Measurements from ENCODE around the gene VWA3B.

The VWA3B gene

GRCh38 chr2:98165516-98166071 is 78.6 kb downstream of the VWA3B start:
- no peaks in the 10 kb centered on the region for H3K4me1 ChIP-seq (ENCODE audit: control insufficient read depth, insufficient read depth, low read length)
- no peaks in the 10 kb centered on the region for H3K9me3 ChIP-seq (ENCODE audit: control insufficient read depth, low read length)
- H3K27me3 ChIP-seq (ENCODE audit: control insufficient read depth, insufficient read depth, low read length), result no peaks in the 10 kb centered on the region
- no peak overlapping the region for H3K4me3 ChIP-seq (ENCODE audit: low read length)
- no peaks in the 10 kb centered on the region for H3K36me3 ChIP-seq (ENCODE audit: control insufficient read depth, insufficient read depth, low read length)
- H3K9ac ChIP-seq (ENCODE audit: low read length), result no peak overlapping the region

- Histone ChIP-seq H3K36me3 (ENCODE audit: control insufficient read depth, insufficient read depth, low read length) (no peaks in the 10 kb centered on the region), H3K4me1 (ENCODE audit: control insufficient read depth, insufficient read depth, low read length) (no peaks in the 10 kb centered on the region), H3K27me3 (ENCODE audit: control insufficient read depth, insufficient read depth, low read length) (no peaks in the 10 kb centered on the region), H3K9me3 (ENCODE audit: control insufficient read depth, low read length) (no peaks in the 10 kb centered on the region), H3K4me3 (ENCODE audit: low read length) (no peak overlapping the region), H3K9ac (ENCODE audit: low read length) (no peak overlapping the region)
Observed at GRCh38 chr2:98167916-98168315, 80.9 kb downstream of the VWA3B start.

GRCh38 chr2:98170076-98170475 is 83.1 kb downstream of the VWA3B start:
- no peaks in the 10 kb centered on the region for H3K9me3 ChIP-seq (ENCODE audit: control insufficient read depth, low read length)
- no peaks in the 10 kb centered on the region for H3K27me3 ChIP-seq (ENCODE audit: control insufficient read depth, insufficient read depth, low read length)
- H3K4me3 ChIP-seq (ENCODE audit: low read length), result no peak overlapping the region
- H3K9ac ChIP-seq (ENCODE audit: low read length), result no peak overlapping the region
- H3K36me3 ChIP-seq (ENCODE audit: control insufficient read depth, insufficient read depth, low read length), result no peaks in the 10 kb centered on the region
- H3K4me1 ChIP-seq (ENCODE audit: control insufficient read depth, insufficient read depth, low read length), result peaks cover 7% of the 10 kb centered on the region

GRCh38 chr2:98172150-98172765 is 85.3 kb downstream of the VWA3B start:
- H3K4me1 ChIP-seq (ENCODE audit: control insufficient read depth, insufficient read depth, low read length), result peaks cover 7% of the 10 kb centered on the region

GRCh38 chr2:98172951-98173350 is 86.0 kb downstream of the VWA3B start:
- H3K36me3 ChIP-seq (ENCODE audit: control insufficient read depth, insufficient read depth, low read length), result no peaks in the 10 kb centered on the region
- peaks cover 8% of the 10 kb centered on the region for H3K27me3 ChIP-seq (ENCODE audit: control insufficient read depth, insufficient read depth, low read length)
- H3K9me3 ChIP-seq (ENCODE audit: control insufficient read depth, low read length), result no peaks in the 10 kb centered on the region
- H3K9ac ChIP-seq (ENCODE audit: low read length), result no peak overlapping the region
- H3K4me1 ChIP-seq (ENCODE audit: control insufficient read depth, insufficient read depth, low read length), result peaks cover 7% of the 10 kb centered on the region
- H3K4me3 ChIP-seq (ENCODE audit: low read length), result no peak overlapping the region

More at GRCh38 chr2:98172150-98172765, 85.3 kb downstream of the VWA3B start:
- no peaks in the 10 kb centered on the region for H3K9me3 ChIP-seq (ENCODE audit: control insufficient read depth, low read length)
- peaks cover 7% of the 10 kb centered on the region for H3K27me3 ChIP-seq (ENCODE audit: control insufficient read depth, insufficient read depth, low read length)
- H3K9ac ChIP-seq (ENCODE audit: low read length), result no peak overlapping the region
- H3K36me3 ChIP-seq (ENCODE audit: control insufficient read depth, insufficient read depth, low read length), result no peaks in the 10 kb centered on the region
- H3K4me3 ChIP-seq (ENCODE audit: low read length), result no peak overlapping the region

- H3K4me1 ChIP-seq (ENCODE audit: control insufficient read depth, insufficient read depth, low read length), result peaks cover 7% of the 10 kb centered on the region
- no peaks in the 10 kb centered on the region for H3K9me3 ChIP-seq (ENCODE audit: control insufficient read depth, low read length)
- H3K36me3 ChIP-seq (ENCODE audit: control insufficient read depth, insufficient read depth, low read length), result no peaks in the 10 kb centered on the region
- no peak overlapping the region for H3K9ac ChIP-seq (ENCODE audit: low read length)
- peaks cover 8% of the 10 kb centered on the region for H3K27me3 ChIP-seq (ENCODE audit: control insufficient read depth, insufficient read depth, low read length)
- no peak overlapping the region for H3K4me3 ChIP-seq (ENCODE audit: low read length)
Observed at GRCh38 chr2:98175811-98176210, 88.8 kb downstream of the VWA3B start.

- H3K36me3 ChIP-seq (ENCODE audit: control insufficient read depth, insufficient read depth, low read length), result no peaks in the 10 kb centered on the region
- no peaks in the 10 kb centered on the region for H3K9me3 ChIP-seq (ENCODE audit: control insufficient read depth, low read length)
- H3K4me3 ChIP-seq (ENCODE audit: low read length), result no peak overlapping the region
- peaks cover 7% of the 10 kb centered on the region for H3K4me1 ChIP-seq (ENCODE audit: control insufficient read depth, insufficient read depth, low read length)
- peaks cover 8% of the 10 kb centered on the region for H3K27me3 ChIP-seq (ENCODE audit: control insufficient read depth, insufficient read depth, low read length)
- H3K9ac ChIP-seq (ENCODE audit: low read length), result no peak overlapping the region
Observed at GRCh38 chr2:98177286-98177685, 90.3 kb downstream of the VWA3B start.

- H3K4me3 ChIP-seq (ENCODE audit: low read length), result no peak overlapping the region
- peaks cover 8% of the 10 kb centered on the region for H3K27me3 ChIP-seq (ENCODE audit: control insufficient read depth, insufficient read depth, low read length)
- no peaks in the 10 kb centered on the region for H3K9me3 ChIP-seq (ENCODE audit: control insufficient read depth, low read length)
- H3K9ac ChIP-seq (ENCODE audit: low read length), result no peak overlapping the region
- no peaks in the 10 kb centered on the region for H3K36me3 ChIP-seq (ENCODE audit: control insufficient read depth, insufficient read depth, low read length)
- H3K4me1 ChIP-seq (ENCODE audit: control insufficient read depth, insufficient read depth, low read length), result peaks cover 7% of the 10 kb centered on the region
Observed at GRCh38 chr2:98177986-98178385, 91.0 kb downstream of the VWA3B start.

- H3K36me3 ChIP-seq (ENCODE audit: control insufficient read depth, insufficient read depth, low read length), result no peaks in the 10 kb centered on the region
- no peaks in the 10 kb centered on the region for H3K9me3 ChIP-seq (ENCODE audit: control insufficient read depth, low read length)
Observed at GRCh38 chr2:98180456-98180855, 93.5 kb downstream of the VWA3B start.

GRCh38 chr2:98181346-98181745 is 94.4 kb downstream of the VWA3B start:
- Histone ChIP-seq H3K9me3 (ENCODE audit: control insufficient read depth, low read length) (no peaks in the 10 kb centered on the region), H3K9ac (ENCODE audit: low read length) (no peak overlapping the region), H3K27me3 (ENCODE audit: control insufficient read depth, insufficient read depth, low read length) (peaks cover 8% of the 10 kb centered on the region), H3K4me3 (ENCODE audit: low read length) (no peak overlapping the region), H3K36me3 (ENCODE audit: control insufficient read depth, insufficient read depth, low read length) (no peaks in the 10 kb centered on the region), H3K4me1 (ENCODE audit: control insufficient read depth, insufficient read depth, low read length) (no peaks in the 10 kb centered on the region)

More at GRCh38 chr2:98180456-98180855, 93.5 kb downstream of the VWA3B start:
- Histone ChIP-seq H3K9ac (ENCODE audit: low read length) (no peak overlapping the region), H3K4me1 (ENCODE audit: control insufficient read depth, insufficient read depth, low read length) (no peaks in the 10 kb centered on the region), H3K27me3 (ENCODE audit: control insufficient read depth, insufficient read depth, low read length) (peaks cover 8% of the 10 kb centered on the region), H3K4me3 (ENCODE audit: low read length) (no peak overlapping the region)

- H3K9me3 ChIP-seq (ENCODE audit: control insufficient read depth, low read length), result no peaks in the 10 kb centered on the region
- no peaks in the 10 kb centered on the region for H3K36me3 ChIP-seq (ENCODE audit: control insufficient read depth, insufficient read depth, low read length)
- no peak overlapping the region for H3K9ac ChIP-seq (ENCODE audit: low read length)
- H3K27me3 ChIP-seq (ENCODE audit: control insufficient read depth, insufficient read depth, low read length), result no peaks in the 10 kb centered on the region
- H3K4me1 ChIP-seq (ENCODE audit: control insufficient read depth, insufficient read depth, low read length), result no peaks in the 10 kb centered on the region
- H3K4me3 ChIP-seq (ENCODE audit: low read length), result no peak overlapping the region
Observed at GRCh38 chr2:98185801-98186200, 98.8 kb downstream of the VWA3B start.

- no peaks in the 10 kb centered on the region for H3K36me3 ChIP-seq (ENCODE audit: control insufficient read depth, insufficient read depth, low read length)
- no peak overlapping the region for H3K9ac ChIP-seq (ENCODE audit: low read length)
- H3K4me1 ChIP-seq (ENCODE audit: control insufficient read depth, insufficient read depth, low read length), result no peaks in the 10 kb centered on the region
- H3K9me3 ChIP-seq (ENCODE audit: control insufficient read depth, low read length), result no peaks in the 10 kb centered on the region
- no peak overlapping the region for H3K4me3 ChIP-seq (ENCODE audit: low read length)
- H3K27me3 ChIP-seq (ENCODE audit: control insufficient read depth, insufficient read depth, low read length), result no peaks in the 10 kb centered on the region
Observed at GRCh38 chr2:98187194-98187593, 100.2 kb downstream of the VWA3B start.

All from mucosa of stomach (tissue), 1 donor.